KG1 (cell line): ENCODE results near the gene HS6ST1.

Experiments
- DNase-seq: peaks from one replicate; lab custom pipeline; 2025; lab: John Stamatoyannopoulos, UW

HS6ST1 gene

GRCh38 chr2:128310094-128310716 lies 8.5 kb downstream of the HS6ST1 start:
- no peak for DNase-seq

DNA sequence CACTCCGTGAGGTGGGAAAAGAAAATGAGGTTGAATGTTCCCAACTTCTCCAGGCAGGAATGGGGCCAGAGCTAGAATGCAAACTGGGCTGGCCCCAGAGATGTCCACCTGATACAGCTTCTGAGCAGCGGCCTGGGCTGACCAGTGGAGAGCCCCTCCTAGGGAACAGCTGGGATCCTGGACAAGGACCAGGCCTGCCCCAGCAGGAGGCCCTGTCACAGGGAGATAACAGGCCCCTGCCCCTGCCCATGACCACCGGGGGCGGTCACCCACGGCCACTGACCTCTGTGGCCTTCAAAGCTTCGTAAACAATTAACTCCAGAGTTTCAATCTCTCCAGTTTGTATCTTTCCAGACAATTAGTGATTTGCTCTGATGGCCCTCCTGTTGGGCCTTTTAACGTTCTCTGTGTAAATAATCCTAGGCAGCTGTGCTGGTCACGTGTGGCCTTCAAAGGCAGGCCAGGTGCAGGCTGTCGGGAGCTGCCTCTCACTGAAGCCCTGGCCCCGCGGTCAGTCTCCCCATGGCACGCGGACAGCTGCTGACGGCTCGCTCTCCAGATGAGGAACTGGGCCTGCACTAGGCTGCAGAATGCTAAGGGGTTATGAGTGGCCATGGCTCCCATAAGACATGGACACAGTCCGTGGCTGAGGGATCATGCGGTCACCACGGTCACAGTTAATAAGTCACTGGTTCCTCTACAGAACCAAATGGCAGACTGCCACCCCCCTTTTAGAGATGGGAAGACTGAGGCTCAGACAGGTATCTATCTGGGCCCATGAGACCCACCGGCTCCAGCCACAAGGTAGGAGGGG lies 9.2 kb downstream of the HS6ST1 start:
- DNase-seq = no peak

DNA sequence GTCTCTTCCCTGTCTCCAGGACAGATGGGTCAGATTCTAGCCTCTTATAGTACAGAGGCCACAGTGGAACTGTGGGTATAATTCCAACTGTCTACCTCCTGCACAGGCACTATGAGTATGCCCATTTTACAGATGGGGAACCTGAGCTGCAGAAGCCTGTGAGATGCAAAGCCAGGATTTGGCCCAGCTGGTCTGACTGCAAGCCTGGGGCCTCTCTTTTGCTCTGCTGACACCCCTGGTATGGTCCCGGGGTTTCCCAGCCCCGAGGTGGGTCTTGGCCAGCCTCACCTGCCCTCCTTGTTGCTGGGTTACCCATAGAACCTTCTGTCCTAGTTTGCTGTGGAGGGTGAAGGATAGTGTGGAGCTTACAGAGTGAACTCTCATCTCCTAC lies 9.8 kb downstream of the HS6ST1 start:
- no peak for DNase-seq

- DNase-seq = no peak
Observed at GRCh38 chr2:128308284-128308731, 10.4 kb downstream of the HS6ST1 start.

DNA sequence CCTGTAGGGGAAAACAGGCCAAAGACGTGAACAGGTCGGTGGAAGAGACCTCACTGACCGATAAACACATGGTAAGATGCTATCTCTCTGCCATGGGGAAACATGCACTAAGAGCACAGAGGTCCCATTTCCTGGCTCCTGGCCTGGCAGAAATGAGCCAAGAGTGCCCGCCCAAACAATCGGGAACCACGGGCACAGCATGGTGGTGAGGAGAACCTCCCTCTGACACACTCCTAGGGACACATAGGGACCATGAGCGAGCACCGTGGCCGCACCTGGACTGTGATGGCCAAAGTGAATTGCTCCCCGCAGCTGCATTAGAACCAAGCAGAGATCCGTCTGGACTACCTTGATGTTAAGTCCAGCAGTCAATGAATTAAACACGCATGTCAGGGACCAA lies 11.1 kb downstream of the HS6ST1 start:
- no peak for DNase-seq

GRCh38 chr2:128306931-128307460 lies 11.7 kb downstream of the HS6ST1 start:
- DNase-seq = no peak

- no peak for DNase-seq
Observed at GRCh38 chr2:128306081-128306930, 12.4 kb downstream of the HS6ST1 start.

GRCh38 chr2:128305555-128306080 lies 13.1 kb downstream of the HS6ST1 start:
- no peak for DNase-seq

DNA sequence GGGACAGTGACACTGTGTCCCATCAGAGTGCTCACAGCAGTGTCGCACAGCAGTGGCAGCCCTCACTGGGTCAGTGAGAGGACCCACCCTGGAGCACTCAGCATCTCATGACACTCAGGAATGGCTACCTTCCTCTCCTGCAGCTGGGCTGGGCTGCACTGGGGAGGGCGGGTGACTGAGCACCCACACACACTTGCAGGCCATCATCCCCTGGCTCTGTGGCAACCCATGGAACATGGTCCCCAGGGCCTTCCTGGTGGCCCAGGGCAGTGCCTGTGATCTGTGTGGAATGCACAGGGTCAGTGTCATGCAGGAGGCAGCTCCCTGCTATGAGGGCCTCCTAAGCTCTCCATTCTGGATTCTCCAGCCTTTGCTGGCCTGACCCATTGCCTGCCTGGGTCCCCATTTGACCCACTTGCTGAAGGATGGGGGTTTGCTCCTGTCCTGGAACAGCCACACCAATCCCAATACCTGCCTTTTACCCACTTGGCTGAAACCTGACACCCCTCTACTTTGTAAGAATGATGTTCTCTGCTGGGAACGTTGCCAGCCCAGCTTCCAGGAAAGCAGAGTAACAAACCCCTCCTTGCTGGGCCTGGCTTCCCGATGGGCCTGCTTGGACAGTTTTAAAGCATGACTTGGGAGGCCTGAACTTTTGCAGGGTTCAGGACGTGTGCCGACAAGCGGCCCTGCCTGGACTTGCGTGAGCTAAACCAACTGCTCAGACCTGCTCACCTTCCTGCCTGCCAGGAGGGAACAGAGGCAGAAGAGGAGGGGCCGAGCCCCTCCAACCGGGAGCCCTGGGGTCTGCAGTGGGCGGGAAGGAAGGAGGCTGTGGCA lies 13.7 kb downstream of the HS6ST1 start:
- no peak for DNase-seq

- no peak for DNase-seq
Observed at GRCh38 chr2:128304330-128304714, 14.3 kb downstream of the HS6ST1 start.

DNA sequence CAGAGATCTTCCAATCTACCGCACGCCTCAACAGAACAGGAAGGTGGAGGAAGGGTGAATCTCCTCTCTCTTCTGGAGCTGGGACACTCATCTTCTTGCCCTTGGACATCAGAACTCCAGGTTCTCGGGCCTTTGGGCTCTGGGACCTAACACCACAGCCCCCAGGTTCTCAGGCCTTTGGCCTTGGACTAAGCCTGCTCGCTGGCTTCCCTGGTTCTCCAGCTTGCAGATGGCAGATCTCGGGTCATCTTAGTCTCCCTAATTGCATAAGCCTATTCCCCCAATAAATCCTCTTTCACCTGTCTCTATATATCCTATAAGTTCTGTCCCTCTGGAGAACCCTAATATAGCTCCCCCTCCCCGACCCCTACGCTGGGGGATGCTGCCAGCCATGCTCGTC lies 14.8 kb downstream of the HS6ST1 start:
- DNase-seq = no peak

DNA sequence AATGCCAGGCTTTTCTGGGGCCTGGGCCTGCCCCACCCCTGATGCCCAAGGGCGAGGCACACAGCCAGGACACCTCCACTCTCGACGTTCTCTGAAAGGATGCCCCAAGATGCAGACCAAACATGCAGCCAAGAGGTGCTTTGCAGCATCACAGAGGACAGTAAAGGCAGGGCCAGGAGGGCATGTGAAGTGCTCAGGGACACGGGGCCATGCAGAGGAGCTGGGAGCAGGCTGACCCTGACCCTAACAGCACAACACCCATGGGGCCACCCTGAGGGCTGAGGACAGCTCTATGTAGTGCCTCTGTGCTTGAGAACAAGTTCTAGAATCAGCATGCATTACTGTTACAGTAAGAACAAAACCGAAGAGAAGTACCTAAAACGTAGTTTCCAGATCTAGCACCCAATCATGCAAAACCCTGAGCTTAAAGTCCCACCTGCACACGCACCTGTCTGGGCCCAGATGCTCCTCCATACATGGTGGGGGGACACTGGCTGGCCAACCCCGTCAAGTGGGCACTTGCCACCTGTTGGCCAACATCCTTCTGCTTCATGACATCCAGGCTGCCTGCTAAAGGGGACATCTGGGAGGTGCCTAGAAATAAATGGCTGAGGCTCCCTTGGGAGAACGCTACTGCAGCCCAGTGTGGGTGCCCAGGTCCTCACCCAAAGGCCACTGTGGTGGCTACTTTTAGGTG lies 15.4 kb downstream of the HS6ST1 start:
- DNase-seq = no peak

GRCh38 chr2:128302744-128303067 lies 16.0 kb downstream of the HS6ST1 start:
- DNase-seq = no peak

- DNase-seq = no peak
Observed at GRCh38 chr2:128302011-128302743, 16.5 kb downstream of the HS6ST1 start.

DNA sequence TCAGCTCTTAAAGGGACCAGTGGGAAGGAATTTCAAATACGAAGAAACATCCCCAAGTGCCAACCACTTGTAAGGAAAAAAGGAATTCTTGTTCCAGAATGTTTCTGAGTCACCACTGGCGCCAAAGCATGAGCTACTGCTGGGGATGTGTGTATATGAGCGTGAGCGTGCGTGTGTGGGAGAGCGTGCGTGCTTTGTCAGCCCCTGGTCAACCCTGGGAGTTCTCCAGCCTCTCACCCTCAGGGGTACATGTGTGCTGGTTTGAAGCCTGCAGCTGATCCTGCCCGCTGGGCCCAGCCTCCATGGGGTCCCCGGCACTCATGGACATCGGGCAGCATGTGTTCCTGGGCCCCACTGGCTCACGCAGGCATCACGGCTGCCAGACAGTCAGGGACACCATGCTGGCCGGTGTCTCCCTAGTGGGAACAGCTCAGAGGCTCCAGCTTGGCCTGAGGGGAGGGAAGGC lies 17.1 kb downstream of the HS6ST1 start:
- DNase-seq = no peak

- DNase-seq = no peak
Observed at GRCh38 chr2:128301021-128301420, 17.6 kb downstream of the HS6ST1 start.

DNA sequence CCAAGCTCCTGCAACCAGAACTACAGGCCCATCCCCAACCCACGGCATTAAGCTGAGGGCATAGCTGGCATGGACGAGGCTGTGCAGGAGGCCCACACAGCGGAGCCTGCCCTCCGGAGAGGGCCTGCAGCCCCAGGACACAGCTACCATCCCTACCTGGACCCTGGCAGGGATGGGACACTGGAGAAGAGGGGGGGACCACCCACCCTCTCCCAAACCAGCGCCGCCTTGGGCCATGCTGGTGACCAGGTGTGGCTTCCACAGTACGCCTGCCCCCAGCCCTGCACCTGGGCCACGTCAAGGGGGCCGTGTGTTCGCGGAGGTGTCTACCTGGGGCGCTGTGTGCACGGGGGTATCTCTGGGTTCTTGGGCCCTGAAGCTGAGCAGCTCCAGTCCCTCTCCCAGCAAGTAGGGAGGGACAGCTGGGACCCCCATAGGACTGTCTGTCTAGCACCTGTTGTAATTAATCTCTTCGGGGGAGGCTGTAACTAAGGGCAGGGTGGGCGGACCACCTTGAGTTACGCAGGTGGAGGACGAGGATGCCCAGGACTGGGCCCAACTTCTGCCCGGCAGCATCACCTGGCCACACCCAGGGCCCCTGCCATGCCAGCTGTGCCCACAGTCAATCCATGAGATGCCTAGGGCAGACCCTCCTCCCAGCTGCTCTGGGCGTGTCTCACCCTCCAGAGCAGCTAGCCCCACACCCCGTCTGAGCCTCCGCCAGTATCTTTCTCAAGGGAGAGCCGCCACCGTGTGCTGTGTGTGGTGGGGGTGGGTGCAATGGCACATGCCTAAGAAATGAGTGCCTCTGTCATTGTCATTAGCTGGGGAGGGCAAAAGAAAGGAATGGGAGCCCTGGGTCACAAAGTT lies 18.3 kb downstream of the HS6ST1 start:
- DNase-seq = no peak

DNA sequence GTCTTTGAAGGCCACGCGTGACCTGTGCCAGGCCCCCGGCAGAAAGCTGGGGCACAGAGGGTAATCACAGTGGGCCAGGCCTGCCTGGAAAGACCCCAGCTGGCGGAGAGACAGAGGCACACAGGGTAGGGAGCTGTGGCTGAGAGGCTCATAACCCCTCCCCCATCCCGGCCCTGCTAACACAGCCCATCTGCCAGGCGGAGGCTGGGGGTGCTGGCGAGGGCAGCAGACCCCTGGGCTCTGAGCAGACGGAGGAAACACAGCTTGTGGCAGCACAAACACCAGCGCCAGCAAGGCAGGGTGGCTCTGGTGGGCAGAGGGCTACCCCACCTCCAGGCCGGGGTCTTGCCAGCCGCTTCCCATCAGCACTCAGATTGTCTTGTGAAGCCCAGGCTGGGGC lies 19.0 kb downstream of the HS6ST1 start:
- DNase-seq = no peak
